HCT116 (cell line): Measurements from ENCODE around the gene PRSS57. TPM values are rescaled to one million over a fixed set of nuclear protein-coding genes. Genes with fewer than 3 reads are reported as not detected.

Source experiments
- ATAC-seq: fragments of 200-7000 bp; cut with Tn5 transposase; 2 replicates; pipeline ENCODE4 v1.9.1; 2020; ENCODE audit warnings: mild to moderate bottlenecking, moderate library complexity
- BruUV-seq: library from RNA; stranded (reverse); fragments of 400-500 nt; replicated peaks from 2 replicates; lab custom pipeline; 2021; lab: Mats Ljungman, UMichigan
- CTCF ChIA-PET: fragments of 300-600 bp; sonication (Branson Sonifier 250); formaldehyde crosslinking; loops from one replicate; lab custom pipeline; 2021; ENCODE audit warnings: antibody characterized with exemption; lab: Charles Lee
- POLR2A ChIA-PET: fragments of 300-600, 350-600 bp; sonication (Branson Sonifier 250); formaldehyde crosslinking; loops from one replicate; lab custom pipeline; 2021; ENCODE audit warnings: antibody characterized with exemption; lab: Charles Lee
- RAD21 ChIA-PET, 2 experiments: fragments of 300-600 bp; sonication (Branson Sonifier 250); formaldehyde crosslinking; loops; one replicate each; lab custom pipeline; 2023; ENCODE audit warnings: low total read pairs in 2 of 2; ENCODE audit not compliant: uncharacterized antibody in 2 of 2, unreplicated experiment in 2 of 2, low non-redundant PET in 1 of 2; lab: Charles Lee
- DNase-seq: peaks from one replicate; pipeline ENCODE4 v3.0.0-alpha.2; 2010; ENCODE audit warnings: low read depth, low spot score
- H2AFZ ChIP-seq: fragments of 200-600 bp; shearing (Covaris generic), sonication (generic); 2 replicates; pipeline ENCODE4 v1.6.1; 2017; ENCODE audit warnings: low read depth, mixed run types, mixed read lengths, antibody characterized with exemption, low read length; ENCODE audit not compliant: poor library complexity, severe bottlenecking
- H3K27ac ChIP-seq: 2 replicates; pipeline ENCODE4 v1.5.1; 2012; ENCODE audit warnings: low read depth, low read length
- H3K27me3 ChIP-seq: fragments of 200-600 bp; sonication (generic); 2 replicates; pipeline ENCODE4 v1.6.1; 2016; ENCODE audit warnings: mixed run types, low read length, mixed read lengths; ENCODE audit not compliant: insufficient read depth
- H3K36me3 ChIP-seq, 2 experiments: fragments of 200-500 bp in 1 of 2; fragments of 200-600 bp in 1 of 2; sonication (Bioruptor generic) in 1 of 2; sonication (generic) in 1 of 2; 2 replicates each; pipeline versions ENCODE4 v1.5.1 to v1.6.1; 2014 to 2016; ENCODE audit warnings: low read length in 2 of 2, inconsistent platforms in 1 of 2, mixed read lengths in 1 of 2, mixed run types in 1 of 2; ENCODE audit not compliant: insufficient read depth in 2 of 2, control insufficient read depth in 1 of 2
- H3K4me1 ChIP-seq, 2 experiments: fragments of 200-600 bp in 1 of 2; sonication (generic) in 1 of 2; 2 replicates each; pipeline versions ENCODE4 v1.5.1 to v1.6.1; 2012 to 2017; ENCODE audit warnings: low read length in 2 of 2, inconsistent platforms in 1 of 2, mild to moderate bottlenecking in 1 of 2, mixed read lengths in 1 of 2, mixed run types in 1 of 2, moderate library complexity in 1 of 2; ENCODE audit not compliant: insufficient read depth in 2 of 2, control insufficient read depth in 1 of 2
- H3K4me2 ChIP-seq: fragments of 200-600 bp; sonication (generic); 2 replicates; pipeline ENCODE4 v1.6.1; 2017; ENCODE audit warnings: mixed run types, low read length, mixed read lengths
- H3K4me3 ChIP-seq, 2 experiments: fragments of 200-600 bp in 1 of 2; sonication (generic) in 1 of 2; replicated peaks in 1 of 2; 2 replicates each; pipeline ENCODE4 v1.5.1; 2011 to 2016; ENCODE audit warnings: low read length in 2 of 2, control low read depth in 1 of 2, low read depth in 1 of 2, mild to moderate bottlenecking in 1 of 2, mixed read lengths in 1 of 2, mixed run types in 1 of 2
- H3K79me2 ChIP-seq: fragments of 200-600 bp; sonication (generic); 2 replicates; pipeline ENCODE4 v1.6.1; 2017; ENCODE audit warnings: mild to moderate bottlenecking, mixed run types, low read length, moderate library complexity, mixed read lengths; ENCODE audit not compliant: insufficient read depth
- H3K9ac ChIP-seq: fragments of 200-600 bp; sonication (generic); 2 replicates; pipeline ENCODE4 v1.6.1; 2016; ENCODE audit warnings: low read length, mixed read lengths
- H3K9me2 ChIP-seq: fragments of 200-600 bp; sonication (generic), shearing (Covaris generic); 2 replicates; pipeline ENCODE4 v1.6.1; 2017; ENCODE audit warnings: mixed run types, mild to moderate bottlenecking, moderate library complexity; ENCODE audit not compliant: insufficient read depth
- H3K9me3 ChIP-seq, 2 experiments: fragments of 200-500 bp in 1 of 2; fragments of 200-600 bp in 1 of 2; sonication (Bioruptor generic) in 1 of 2; sonication (generic) in 1 of 2; 2 replicates each; pipeline ENCODE4 v1.6.1; 2014 to 2017; ENCODE audit warnings: low read length in 2 of 2, mixed read lengths in 2 of 2, inconsistent platforms in 1 of 2, low read depth in 1 of 2, mild to moderate bottlenecking in 1 of 2, mixed run types in 1 of 2, moderate library complexity in 1 of 2; ENCODE audit not compliant: control insufficient read depth in 1 of 2, insufficient read depth in 1 of 2
- H4K20me1 ChIP-seq: fragments of 200-600 bp; sonication (generic), shearing (Covaris generic); 2 replicates; pipeline ENCODE4 v1.6.1; 2017; ENCODE audit warnings: mixed run types, mild to moderate bottlenecking, moderate library complexity; ENCODE audit not compliant: insufficient read depth
- CBX3 ChIP-seq: IDR thresholded peaks from 2 replicates; pipeline ENCODE4 v1.6.1; 2012; ENCODE audit warnings: low read depth
- CEBPB ChIP-seq: IDR thresholded peaks from 2 replicates; pipeline ENCODE4 v1.6.1; 2012; ENCODE audit warnings: low read depth
- CTCF ChIP-seq, 3 experiments: fragments of 200-600 bp in 1 of 3; sonication (generic) in 1 of 3; IDR thresholded peaks in 2 of 3; conservative IDR thresholded peaks in 1 of 3; 2 replicates each; pipeline ENCODE4 v1.5.1; 2012 to 2017; ENCODE audit warnings: low read depth in 2 of 3, low read length in 2 of 3, antibody characterized with exemption in 1 of 3, borderline replicate concordance in 1 of 3, control low read depth in 1 of 3, mild to moderate bottlenecking in 1 of 3, mixed read lengths in 1 of 3, mixed run types in 1 of 3, moderate library complexity in 1 of 3; ENCODE audit not compliant: insufficient read depth in 1 of 3
- ELF1 ChIP-seq: IDR thresholded peaks from 2 replicates; pipeline ENCODE4 v1.6.1; 2012; ENCODE audit warnings: low read depth, borderline replicate concordance
- EZH2 ChIP-seq: fragments of 200-600 bp; sonication (generic); IDR thresholded peaks from 2 replicates; pipeline ENCODE4 v1.6.1; 2017; ENCODE audit warnings: antibody characterized with exemption, mixed run types
- EZH2phosphoT487 ChIP-seq: fragments of 200-600 bp; IDR thresholded peaks from 2 replicates; pipeline ENCODE4 v1.6.1; 2018; ENCODE audit warnings: antibody characterized with exemption, borderline replicate concordance
- FOSL1 ChIP-seq: IDR thresholded peaks from 2 replicates; pipeline ENCODE4 v1.6.1; 2012; ENCODE audit warnings: low read depth
- MAX ChIP-seq: IDR thresholded peaks from 2 replicates; pipeline ENCODE4 v1.6.1; 2012
- POLR2A ChIP-seq: IDR thresholded peaks from 2 replicates; pipeline ENCODE4 v1.7.0; 2011; ENCODE audit warnings: borderline replicate concordance; ENCODE audit not compliant: insufficient read depth, insufficient read length; ENCODE audit errors: extremely low read depth
- POLR2AphosphoS5 ChIP-seq: IDR thresholded peaks from 2 replicates; pipeline ENCODE4 v1.6.1; 2011; ENCODE audit warnings: mild to moderate bottlenecking, low read depth, low read length, moderate library complexity
- SIN3A ChIP-seq: IDR thresholded peaks from 2 replicates; pipeline ENCODE4 v1.6.1; 2012; ENCODE audit warnings: low read depth
- SP1 ChIP-seq: IDR thresholded peaks from 2 replicates; pipeline ENCODE4 v1.6.1; 2012; ENCODE audit warnings: low read depth
- SRF ChIP-seq: IDR thresholded peaks from 2 replicates; pipeline ENCODE4 v1.6.1; 2012; ENCODE audit warnings: low read depth
- TCF7L2 ChIP-seq: IDR thresholded peaks from 2 replicates; pipeline ENCODE4 v1.7.0; 2011; ENCODE audit warnings: borderline replicate concordance, inconsistent platforms; ENCODE audit not compliant: insufficient read depth, insufficient read length; ENCODE audit errors: extremely low read depth
- YY1 ChIP-seq: IDR thresholded peaks from 2 replicates; pipeline ENCODE4 v1.6.1; 2011; ENCODE audit warnings: low read length, low read depth, moderate library complexity, mild to moderate bottlenecking; ENCODE audit not compliant: insufficient replicate concordance; ENCODE audit errors: extremely low read depth
- ZFX ChIP-seq: fragments of 450-650 bp; IDR thresholded peaks from 2 replicates; pipeline ENCODE4 v1.6.1; 2017
- ZNF274 ChIP-seq: fragments of 200-500 bp; sonication (Bioruptor generic); IDR thresholded peaks from 2 replicates; pipeline ENCODE4 v1.6.1; 2014; ENCODE audit warnings: mild to moderate bottlenecking, low read depth, low read length, inconsistent platforms
- intact Hi-C: fragments of 100-400 bp; cut with micrococcal nuclease; formaldehyde crosslinking; loops from 2 replicates; pipeline ENCODE4 v1.10.0; 2022
- total RNA-seq: library from RNA; stranded (reverse); gene quantifications from one replicate; pipeline ENCODE4 v1.2.1, GENCODE V29; 2021; ENCODE audit not compliant: unreplicated experiment
- TF ChIP-seq, protein P1 (sequence below): IDR thresholded peaks from 2 replicates; pipeline ENCODE4 v1.6.1; 2011; ENCODE audit warnings: mild to moderate bottlenecking, low read length, moderate library complexity; ENCODE audit not compliant: insufficient replicate concordance; ENCODE audit errors: extremely low read depth
- TF ChIP-seq, protein P2 (sequence below): IDR thresholded peaks from 2 replicates; pipeline ENCODE4 v1.6.1; 2012; ENCODE audit warnings: low read depth

PRSS57 gene
- total RNA-seq, 1 experiment from 2014 or later, result not detected

GRCh38 chr19:709196-709964 lies 14.1 kb upstream of the PRSS57 start:
- Histone ChIP-seq H4K20me1 (no peaks in the 10 kb centered on the region), H3K9me2 (no peaks in the 10 kb centered on the region), H3K4me1 (peaks cover 14 to 25% of the 10 kb centered on the region in 2 experiments), H3K4me3 (peak overlapping the region; percentile 42 to 64), H3K9ac (peak overlapping the region; percentile 59), H3K79me2 (no peaks in the 10 kb centered on the region), H3K9me3 (no peaks in the 10 kb centered on the region), H3K27me3 (no peaks in the 10 kb centered on the region), H2AFZ (no peak overlapping the region), H3K36me3 (no peaks in the 10 kb centered on the region), H3K4me2 (peak overlapping the region; percentile 78), H3K27ac (peak overlapping the region; percentile 67; the same call in 1 of the 2 replicates)
- POLR2A ChIA-PET, result interaction anchor here (0.6 kb wide), 1 partner anchor 10 kb away, joined by 3 read pairs; no protein-coding TSS in a partner anchor
- intact Hi-C loops, result no loop called here
- no TSS peak for BruUV-seq
- RAD21 ChIA-PET, result no interaction called here
- CTCF ChIA-PET, result no interaction called here
- DNase-seq (no peak), ATAC-seq (peak; percentile 7)
- TF ChIP-seq CTCF (IDR thresholded peaks at IDR 0.05 in 2 of 3, conservative IDR thresholded peaks at IDR 0.05 in 1 of 3; ENCODE audit: borderline replicate concordance in 1 of 3, insufficient read depth in 1 of 3, low read depth in 2 of 3, low read length in 2 of 3) (no peak), EZH2phosphoT487 (no peak), ELF1 (no peak), POLR2AphosphoS5 (no peak), CEBPB (no peak), SP1 (no peak), ZFX (no peak), YY1 (no peak), FOSL1 (no peak), EZH2 (no peak), SIN3A (no peak), ZNF274 (no peak), TCF7L2 (no peak), CBX3 (no peak), MAX (no peak), SRF (no peak), POLR2A (no peak)
- TF ChIP-seq, protein P1, sequence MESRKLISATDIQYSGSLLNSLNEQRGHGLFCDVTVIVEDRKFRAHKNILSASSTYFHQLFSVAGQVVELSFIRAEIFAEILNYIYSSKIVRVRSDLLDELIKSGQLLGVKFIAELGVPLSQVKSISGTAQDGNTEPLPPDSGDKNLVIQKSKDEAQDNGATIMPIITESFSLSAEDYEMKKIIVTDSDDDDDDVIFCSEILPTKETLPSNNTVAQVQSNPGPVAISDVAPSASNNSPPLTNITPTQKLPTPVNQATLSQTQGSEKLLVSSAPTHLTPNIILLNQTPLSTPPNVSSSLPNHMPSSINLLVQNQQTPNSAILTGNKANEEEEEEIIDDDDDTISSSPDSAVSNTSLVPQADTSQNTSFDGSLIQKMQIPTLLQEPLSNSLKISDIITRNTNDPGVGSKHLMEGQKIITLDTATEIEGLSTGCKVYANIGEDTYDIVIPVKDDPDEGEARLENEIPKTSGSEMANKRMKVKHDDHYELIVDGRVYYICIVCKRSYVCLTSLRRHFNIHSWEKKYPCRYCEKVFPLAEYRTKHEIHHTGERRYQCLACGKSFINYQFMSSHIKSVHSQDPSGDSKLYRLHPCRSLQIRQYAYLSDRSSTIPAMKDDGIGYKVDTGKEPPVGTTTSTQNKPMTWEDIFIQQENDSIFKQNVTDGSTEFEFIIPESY, result no peak
- TF ChIP-seq, protein P2, sequence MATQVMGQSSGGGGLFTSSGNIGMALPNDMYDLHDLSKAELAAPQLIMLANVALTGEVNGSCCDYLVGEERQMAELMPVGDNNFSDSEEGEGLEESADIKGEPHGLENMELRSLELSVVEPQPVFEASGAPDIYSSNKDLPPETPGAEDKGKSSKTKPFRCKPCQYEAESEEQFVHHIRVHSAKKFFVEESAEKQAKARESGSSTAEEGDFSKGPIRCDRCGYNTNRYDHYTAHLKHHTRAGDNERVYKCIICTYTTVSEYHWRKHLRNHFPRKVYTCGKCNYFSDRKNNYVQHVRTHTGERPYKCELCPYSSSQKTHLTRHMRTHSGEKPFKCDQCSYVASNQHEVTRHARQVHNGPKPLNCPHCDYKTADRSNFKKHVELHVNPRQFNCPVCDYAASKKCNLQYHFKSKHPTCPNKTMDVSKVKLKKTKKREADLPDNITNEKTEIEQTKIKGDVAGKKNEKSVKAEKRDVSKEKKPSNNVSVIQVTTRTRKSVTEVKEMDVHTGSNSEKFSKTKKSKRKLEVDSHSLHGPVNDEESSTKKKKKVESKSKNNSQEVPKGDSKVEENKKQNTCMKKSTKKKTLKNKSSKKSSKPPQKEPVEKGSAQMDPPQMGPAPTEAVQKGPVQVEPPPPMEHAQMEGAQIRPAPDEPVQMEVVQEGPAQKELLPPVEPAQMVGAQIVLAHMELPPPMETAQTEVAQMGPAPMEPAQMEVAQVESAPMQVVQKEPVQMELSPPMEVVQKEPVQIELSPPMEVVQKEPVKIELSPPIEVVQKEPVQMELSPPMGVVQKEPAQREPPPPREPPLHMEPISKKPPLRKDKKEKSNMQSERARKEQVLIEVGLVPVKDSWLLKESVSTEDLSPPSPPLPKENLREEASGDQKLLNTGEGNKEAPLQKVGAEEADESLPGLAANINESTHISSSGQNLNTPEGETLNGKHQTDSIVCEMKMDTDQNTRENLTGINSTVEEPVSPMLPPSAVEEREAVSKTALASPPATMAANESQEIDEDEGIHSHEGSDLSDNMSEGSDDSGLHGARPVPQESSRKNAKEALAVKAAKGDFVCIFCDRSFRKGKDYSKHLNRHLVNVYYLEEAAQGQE, result no peak
